DOHH2 (cell line): ENCODE results near the gene SEMA5A.

Source experiments
- H3F3A ChIP-seq: fragments of 200-600 bp; sonication (generic), shearing (Covaris generic); 2 replicates; pipeline ENCODE4 v1.6.0; 2016; ENCODE audit warnings: antibody characterized with exemption, mild to moderate bottlenecking; ENCODE audit not compliant: control insufficient read depth, insufficient read depth
- H3K27ac ChIP-seq: fragments of 200-600 bp; sonication (generic); 2 replicates; pipeline ENCODE4 v1.5.1; 2014; ENCODE audit warnings: low read depth, mild to moderate bottlenecking, low read length, moderate library complexity
- H3K27me3 ChIP-seq: fragments of 200-600 bp; sonication (generic); 2 replicates; pipeline ENCODE4 v1.6.1; 2014; ENCODE audit warnings: mild to moderate bottlenecking, low read length, mixed read lengths; ENCODE audit not compliant: control insufficient read depth
- H3K36me3 ChIP-seq: fragments of 200-600 bp; sonication (generic); 2 replicates; pipeline ENCODE4 v1.6.1; 2014; ENCODE audit warnings: mild to moderate bottlenecking, low read length, moderate library complexity, mixed read lengths; ENCODE audit not compliant: control insufficient read depth
- H3K4me1 ChIP-seq: fragments of 200-600 bp; sonication (generic); 2 replicates; pipeline ENCODE4 v1.6.1; 2014; ENCODE audit warnings: mild to moderate bottlenecking, low read length, mixed read lengths; ENCODE audit not compliant: control insufficient read depth
- H3K4me2 ChIP-seq: fragments of 200-600 bp; sonication (generic); 2 replicates; pipeline ENCODE4 v1.6.0; 2014; ENCODE audit warnings: mild to moderate bottlenecking, low read length, moderate library complexity
- H3K4me3 ChIP-seq: fragments of 200-600 bp; sonication (generic); 2 replicates; pipeline ENCODE4 v1.5.1; 2014; ENCODE audit warnings: mild to moderate bottlenecking, low read length, mixed read lengths
- H3K79me2 ChIP-seq: fragments of 200-600 bp; sonication (generic); 2 replicates; pipeline ENCODE4 v1.6.1; 2014; ENCODE audit warnings: mild to moderate bottlenecking, low read length, mixed read lengths; ENCODE audit not compliant: control insufficient read depth
- H3K9me2 ChIP-seq: fragments of 200-600 bp; sonication (generic); replicated peaks from 2 replicates; pipeline ENCODE4 v1.6.1; 2014; ENCODE audit warnings: mild to moderate bottlenecking, low read length, mixed read lengths; ENCODE audit not compliant: control insufficient read depth
- H3K9me3 ChIP-seq: fragments of 200-600 bp; sonication (generic); 2 replicates; pipeline ENCODE4 v1.6.1; 2014; ENCODE audit warnings: antibody characterized with exemption, low read length, mixed read lengths; ENCODE audit not compliant: control insufficient read depth, insufficient read depth
- H4K20me1 ChIP-seq: fragments of 200-600 bp; sonication (generic); 2 replicates; pipeline ENCODE4 v1.6.0; 2014; ENCODE audit warnings: low read depth, mild to moderate bottlenecking, antibody characterized with exemption, low read length, moderate library complexity; ENCODE audit not compliant: control insufficient read depth, insufficient read depth
- EZH2phosphoT487 ChIP-seq: fragments of 200-600 bp; sonication (generic); IDR thresholded peaks from 2 replicates; pipeline ENCODE4 v1.6.1; 2017; ENCODE audit warnings: borderline replicate concordance, mild to moderate bottlenecking, antibody characterized with exemption, low read length, moderate library complexity, mixed read lengths
- TF ChIP-seq, protein P1 (sequence below): fragments of 200-600 bp; sonication (generic); IDR thresholded peaks from one replicate; pipeline ENCODE4 v1.5.1; 2014; ENCODE audit warnings: antibody characterized with exemption, mild to moderate bottlenecking, low read depth, low read length; ENCODE audit not compliant: poor library complexity, severe bottlenecking

Gene SEMA5A

DNA sequence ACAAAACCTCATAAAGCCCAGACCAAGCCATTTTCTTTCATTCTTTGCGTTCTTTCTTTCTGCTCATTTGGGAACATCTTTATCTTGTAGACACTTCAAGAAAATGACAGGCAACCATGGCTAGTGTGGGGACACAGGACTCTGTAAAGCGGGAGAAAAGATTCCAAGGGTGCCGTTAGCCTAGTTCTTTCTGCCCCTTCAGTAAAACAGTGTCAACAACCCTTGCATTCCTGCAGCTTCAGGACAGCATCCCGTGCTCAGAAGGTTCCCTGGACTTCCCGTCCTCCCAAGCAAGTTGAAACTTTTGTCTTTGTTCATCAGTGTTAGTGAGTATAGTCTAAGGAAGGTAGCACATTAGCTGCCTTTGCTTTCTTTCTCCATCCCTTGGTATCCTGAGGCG, 42.4 kb upstream of the SEMA5A start:
- no peaks in the 10 kb centered on the region for H3F3A ChIP-seq
- no peaks in the 10 kb centered on the region for H3K79me2 ChIP-seq
- no peaks in the 10 kb centered on the region for H3K4me1 ChIP-seq
- H3K9me3 ChIP-seq, result no peaks in the 10 kb centered on the region
- no peak overlapping the region for H3K4me2 ChIP-seq
- H3K27me3 ChIP-seq, result no peaks in the 10 kb centered on the region
- no peak overlapping the region for H3K27ac ChIP-seq
- H4K20me1 ChIP-seq, result no peaks in the 10 kb centered on the region
- H3K36me3 ChIP-seq, result no peaks in the 10 kb centered on the region
- no peaks in the 10 kb centered on the region for H3K9me2 ChIP-seq
- H3K4me3 ChIP-seq, result no peak overlapping the region
- TF ChIP-seq, protein P1, sequence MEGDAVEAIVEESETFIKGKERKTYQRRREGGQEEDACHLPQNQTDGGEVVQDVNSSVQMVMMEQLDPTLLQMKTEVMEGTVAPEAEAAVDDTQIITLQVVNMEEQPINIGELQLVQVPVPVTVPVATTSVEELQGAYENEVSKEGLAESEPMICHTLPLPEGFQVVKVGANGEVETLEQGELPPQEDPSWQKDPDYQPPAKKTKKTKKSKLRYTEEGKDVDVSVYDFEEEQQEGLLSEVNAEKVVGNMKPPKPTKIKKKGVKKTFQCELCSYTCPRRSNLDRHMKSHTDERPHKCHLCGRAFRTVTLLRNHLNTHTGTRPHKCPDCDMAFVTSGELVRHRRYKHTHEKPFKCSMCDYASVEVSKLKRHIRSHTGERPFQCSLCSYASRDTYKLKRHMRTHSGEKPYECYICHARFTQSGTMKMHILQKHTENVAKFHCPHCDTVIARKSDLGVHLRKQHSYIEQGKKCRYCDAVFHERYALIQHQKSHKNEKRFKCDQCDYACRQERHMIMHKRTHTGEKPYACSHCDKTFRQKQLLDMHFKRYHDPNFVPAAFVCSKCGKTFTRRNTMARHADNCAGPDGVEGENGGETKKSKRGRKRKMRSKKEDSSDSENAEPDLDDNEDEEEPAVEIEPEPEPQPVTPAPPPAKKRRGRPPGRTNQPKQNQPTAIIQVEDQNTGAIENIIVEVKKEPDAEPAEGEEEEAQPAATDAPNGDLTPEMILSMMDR, result no peak

DNA sequence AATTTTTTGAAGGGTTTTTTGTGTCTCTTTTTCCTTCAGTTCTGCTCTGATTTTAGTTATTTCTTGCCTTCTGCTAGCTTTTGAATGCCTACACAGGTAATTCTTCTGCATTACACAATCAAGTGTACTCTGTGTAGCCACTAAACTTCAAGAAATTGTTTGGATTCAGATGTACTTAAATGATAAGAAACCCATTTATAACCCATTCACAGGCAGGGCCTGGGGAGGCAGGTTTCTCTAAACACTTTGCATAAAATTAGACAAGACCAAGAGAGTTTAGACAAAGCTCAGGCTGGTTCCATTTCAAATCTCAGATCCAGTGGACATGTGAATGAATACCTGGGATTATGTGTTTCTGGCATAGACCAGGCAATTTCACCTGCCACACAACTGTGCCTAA, 41.3 kb upstream of the SEMA5A start:
- Histone ChIP-seq H4K20me1 (no peaks in the 10 kb centered on the region), H3K9me2 (no peaks in the 10 kb centered on the region), H3K4me1 (no peaks in the 10 kb centered on the region), H3K79me2 (no peaks in the 10 kb centered on the region), H3K36me3 (no peaks in the 10 kb centered on the region), H3K9me3 (no peaks in the 10 kb centered on the region), H3K4me3 (no peak overlapping the region), H3K27ac (no peak overlapping the region), H3K4me2 (no peak overlapping the region), H3K27me3 (no peaks in the 10 kb centered on the region), H3F3A (no peaks in the 10 kb centered on the region)
- TF ChIP-seq, protein P1, result no peak
- TF ChIP-seq EZH2phosphoT487, result no peak

DNA sequence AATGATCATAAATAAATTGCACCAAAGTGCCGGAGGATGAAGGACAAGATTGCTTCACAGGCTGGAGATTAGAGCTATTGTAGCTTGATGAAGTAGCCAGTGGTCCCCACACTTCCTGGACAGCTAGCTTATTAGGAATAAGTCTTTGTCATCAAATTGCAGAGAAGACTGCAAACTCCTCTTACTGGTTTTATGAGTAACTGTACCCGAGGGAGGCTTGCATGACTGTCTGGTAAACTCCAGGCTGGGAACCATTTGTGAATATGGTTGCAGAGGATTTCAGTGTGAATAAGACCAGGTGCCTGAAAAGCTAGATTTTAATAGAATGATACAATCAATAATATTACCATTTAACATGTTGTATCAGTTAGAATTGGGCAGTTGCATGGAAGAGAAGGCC, 36.5 kb upstream of the SEMA5A start:
- H3K4me3 ChIP-seq, result no peak overlapping the region
- H3K27ac ChIP-seq, result no peak overlapping the region
- H3K9me2 ChIP-seq, result no peaks in the 10 kb centered on the region
- H3K4me1 ChIP-seq, result no peaks in the 10 kb centered on the region
- H3F3A ChIP-seq, result no peaks in the 10 kb centered on the region
- no peaks in the 10 kb centered on the region for H3K36me3 ChIP-seq
- no peaks in the 10 kb centered on the region for H4K20me1 ChIP-seq
- no peaks in the 10 kb centered on the region for H3K9me3 ChIP-seq
- H3K4me2 ChIP-seq, result no peak overlapping the region
- TF ChIP-seq, protein P1, result no peak
- no peak for TF ChIP-seq EZH2phosphoT487
- H3K79me2 ChIP-seq, result no peaks in the 10 kb centered on the region
- H3K27me3 ChIP-seq, result no peaks in the 10 kb centered on the region

DNA sequence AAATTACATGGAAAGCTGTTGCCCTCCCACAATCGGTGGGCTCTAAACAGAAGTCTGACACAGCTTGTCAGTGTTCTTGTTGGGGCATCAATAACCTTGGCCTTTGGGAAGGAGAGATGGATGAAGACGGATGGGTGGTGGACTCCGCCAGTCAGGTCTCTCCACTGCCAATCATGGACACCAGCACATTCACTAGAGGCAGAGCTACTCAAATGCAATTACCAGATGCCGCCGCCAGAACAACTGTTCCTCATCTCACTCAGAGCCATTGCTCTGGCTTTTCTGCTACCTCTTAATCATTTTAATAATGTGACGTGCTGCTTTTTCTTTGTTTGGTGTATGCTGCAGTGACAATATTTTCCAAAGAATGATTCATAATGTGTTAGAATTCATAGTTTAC, 27.9 kb upstream of the SEMA5A start:
- Histone ChIP-seq H3K4me2 (no peak overlapping the region), H3K27ac (no peak overlapping the region), H3K27me3 (no peaks in the 10 kb centered on the region), H3K79me2 (no peaks in the 10 kb centered on the region), H4K20me1 (no peaks in the 10 kb centered on the region), H3K4me3 (no peak overlapping the region), H3F3A (no peaks in the 10 kb centered on the region), H3K36me3 (no peaks in the 10 kb centered on the region), H3K9me3 (no peaks in the 10 kb centered on the region), H3K9me2 (no peaks in the 10 kb centered on the region), H3K4me1 (no peaks in the 10 kb centered on the region)
- no peak for TF ChIP-seq EZH2phosphoT487
- TF ChIP-seq, protein P1, result no peak
